Stimulated activated CD8-positive, alpha-beta memory T cell treated with anti-CD3 and anti-CD28 coated beads, Interleukin-12 subunit alpha, Interleukin-12 subunit beta, amount 100 ng/mL, for 4 hours (primary cell): ENCODE data around the gene CMBL.

Source experiments
- DNase-seq: peaks from one replicate; pipeline ENCODE4 v3.0.0-alpha.2; 2020; ENCODE audit warnings: low read depth

CMBL gene

GRCh38 chr5:10310066-10310779 is 2.5 kb upstream of the CMBL start:
- DNase-seq: no peak

GRCh38 chr5:10308844-10309243 is 1.1 kb upstream of the CMBL start:
- DNase-seq: no peak

- no peak for DNase-seq
Observed at GRCh38 chr5:10306806-10307205, 896 bp downstream of the CMBL start.

- no peak for DNase-seq
Observed at GRCh38 chr5:10306114-10306513, 1.6 kb downstream of the CMBL start.

- no peak for DNase-seq
Observed at GRCh38 chr5:10304932-10305331, 2.8 kb downstream of the CMBL start.

- DNase-seq: no peak
Observed at GRCh38 chr5:10303699-10304170, 4.0 kb downstream of the CMBL start.

GRCh38 chr5:10303201-10303600 is 4.5 kb downstream of the CMBL start:
- DNase-seq: no peak

GRCh38 chr5:10301842-10302610 is 5.7 kb downstream of the CMBL start:
- DNase-seq: no peak

- no peak for DNase-seq
Observed at GRCh38 chr5:10301266-10301665, 6.4 kb downstream of the CMBL start.

- no peak for DNase-seq
Observed at GRCh38 chr5:10300246-10300645, 7.5 kb downstream of the CMBL start.

- DNase-seq: no peak
Observed at GRCh38 chr5:10297646-10298204, 10.0 kb downstream of the CMBL start.

GRCh38 chr5:10295619-10296326 is 11.9 kb downstream of the CMBL start:
- DNase-seq: no peak

- no peak for DNase-seq
Observed at GRCh38 chr5:10293907-10294662, 13.6 kb downstream of the CMBL start.

- DNase-seq: no peak
Observed at GRCh38 chr5:10291692-10292339, 15.9 kb downstream of the CMBL start.

GRCh38 chr5:10290438-10290837 is 17.3 kb downstream of the CMBL start:
- DNase-seq: no peak

- DNase-seq: no peak
Observed at GRCh38 chr5:10289991-10290390, 17.7 kb downstream of the CMBL start.

GRCh38 chr5:10289353-10289752 is 18.3 kb downstream of the CMBL start:
- DNase-seq: no peak

- DNase-seq: no peak
Observed at GRCh38 chr5:10288592-10289219, 19.0 kb downstream of the CMBL start.

- no peak for DNase-seq
Observed at GRCh38 chr5:10286862-10287227, 20.9 kb downstream of the CMBL start.

- no peak for DNase-seq
Observed at GRCh38 chr5:10286162-10286861, 21.4 kb downstream of the CMBL start.
